K562 (cell line): ENCODE data around the gene CTU1. TPM values are rescaled to one million over a fixed set of nuclear protein-coding genes. Genes with fewer than 3 reads are reported as not detected.

Experiments
- ATAC-seq: fragments of 200-7000 bp; cut with Tn5 transposase; 3 replicates; pipeline ENCODE4 v1.9.1; 2020; ENCODE audit warnings: moderate library complexity
- BruUV-seq: library from RNA; stranded (reverse); fragments of 400-500 nt; replicated peaks from 2 replicates; lab custom pipeline; 2021; lab: Mats Ljungman, UMichigan
- CTCF ChIA-PET: fragments of 300-600 bp; formaldehyde crosslinking; extraction: SDS; loops from one replicate; lab custom pipeline; 2021; ENCODE audit warnings: low intra/inter-chr PET ratio; lab: Yijun Ruan, JAX
- POLR2A ChIA-PET: fragments of 300-600, 350-650 bp; sonication (Branson Sonifier 250); formaldehyde crosslinking; extraction: SDS; loops from one replicate; lab custom pipeline; 2021; ENCODE audit warnings: antibody characterized with exemption, inconsistent platforms; lab: Yijun Ruan, JAX
- DNase-seq, 4 experiments: peaks; one replicate each; pipeline versions ENCODE4 v3.0.0 to v3.0.0-alpha.2; 2011 to 2018; ENCODE audit warnings: low spot score in 3 of 4, mixed read lengths in 3 of 4; ENCODE audit errors: extremely low read depth in 1 of 4
- FAIRE-seq: peaks from 2 replicates; lab custom pipeline; 2011; peaks lifted over from hg19 to GRCh38; lab: Jason Lieb, UNC
- H2AFZ ChIP-seq: 2 replicates; pipeline ENCODE4 v1.6.0; 2011; ENCODE audit warnings: low read depth, low read length, control low read depth, inconsistent platforms
- H3K27ac ChIP-seq: fragments of 200-600 bp; 3 replicates; pipeline ENCODE4 v1.8.0; 2011; ENCODE audit warnings: low read depth, mild to moderate bottlenecking, control low read depth, inconsistent platforms, low read length, moderate library complexity, mixed read lengths; ENCODE audit errors: extremely low read depth
- H3K27me3 ChIP-seq, 2 experiments: fragments of 300-600 bp in 1 of 2; 2 replicates in 1 of 2; 3 replicates in 1 of 2; pipeline versions ENCODE4 v1.6.0 to v1.8.0; 2011; ENCODE audit warnings: inconsistent platforms in 2 of 2, low read length in 2 of 2, mild to moderate bottlenecking in 1 of 2, mixed read lengths in 1 of 2, moderate library complexity in 1 of 2; ENCODE audit not compliant: control insufficient read depth in 2 of 2, insufficient read depth in 2 of 2
- H3K36me3 ChIP-seq: fragments of 300-600 bp; 3 replicates; pipeline ENCODE4 v1.8.0; 2011; ENCODE audit warnings: mild to moderate bottlenecking, low read length, inconsistent platforms; ENCODE audit not compliant: control insufficient read depth, insufficient read depth
- H3K4me1 ChIP-seq, 2 experiments: fragments of 200-600 bp in 1 of 2; replicated peaks in 1 of 2; 2 replicates in 1 of 2; 3 replicates in 1 of 2; pipeline versions ENCODE4 v1.5.1 to v1.8.0; 2011; ENCODE audit warnings: inconsistent platforms in 2 of 2, low read length in 2 of 2, mild to moderate bottlenecking in 1 of 2, mixed read lengths in 1 of 2, moderate library complexity in 1 of 2; ENCODE audit not compliant: control insufficient read depth in 2 of 2, insufficient read depth in 2 of 2
- H3K4me2 ChIP-seq: 2 replicates; pipeline ENCODE4 v1.6.1; 2011; ENCODE audit warnings: low read length, control low read depth, inconsistent platforms, mixed read lengths; ENCODE audit not compliant: insufficient read depth
- H3K4me3 ChIP-seq: fragments of 200-600 bp; sonication (generic), shearing (Covaris generic); 2 replicates; pipeline ENCODE4 v1.5.1; 2016; ENCODE audit warnings: control low read depth, inconsistent platforms
- H3K79me2 ChIP-seq: fragments of 200-600 bp; 3 replicates; pipeline ENCODE4 v1.8.0; 2011; ENCODE audit warnings: low read length, inconsistent platforms; ENCODE audit not compliant: control insufficient read depth, insufficient read depth
- H3K9ac ChIP-seq, 2 experiments: 2 replicates each; pipeline versions ENCODE4 v1.6.0 to v1.6.1; 2011; ENCODE audit warnings: low read depth in 2 of 2, low read length in 2 of 2, control low read depth in 1 of 2, inconsistent platforms in 1 of 2, mild to moderate bottlenecking in 1 of 2, mixed read lengths in 1 of 2; ENCODE audit not compliant: insufficient read depth in 1 of 2
- H3K9me1 ChIP-seq: one replicate; pipeline ENCODE4 v1.6.0; 2011; ENCODE audit warnings: inconsistent platforms, mild to moderate bottlenecking, low read length, moderate library complexity; ENCODE audit not compliant: control insufficient read depth, insufficient read depth
- H3K9me3 ChIP-seq: replicated peaks from 2 replicates; pipeline ENCODE4 v1.5.1; 2011; ENCODE audit warnings: low read depth, low read length, inconsistent platforms; ENCODE audit not compliant: control insufficient read depth, insufficient read depth
- H4K20me1 ChIP-seq: replicated peaks from 2 replicates; pipeline ENCODE4 v1.6.1; 2011; ENCODE audit warnings: low read length, inconsistent platforms, mixed read lengths; ENCODE audit not compliant: control insufficient read depth, insufficient read depth
- ATF3 ChIP-seq, 2 experiments: fragments of 450-650 bp in 1 of 2; sonication (generic) in 1 of 2; formaldehyde crosslinking in 1 of 2; IDR thresholded peaks in 1 of 2; conservative IDR thresholded peaks in 1 of 2; 2 replicates each; pipeline versions ENCODE4 v1.6.1 to v1.8.1; 2016 to 2023; ENCODE audit warnings: mild to moderate bottlenecking in 2 of 2, moderate library complexity in 2 of 2, inconsistent platforms in 1 of 2, missing genetic modification reagents in 1 of 2
- BHLHE40 ChIP-seq: IDR thresholded peaks from 2 replicates; pipeline ENCODE4 v1.6.1; 2011; ENCODE audit warnings: low read length, improper control_type of control experiment
- FOSL1 ChIP-seq: fragments of 200-800 bp; sonication (Bioruptor generic); conservative IDR thresholded peaks from 2 replicates; pipeline ENCODE4 v1.6.1; 2016; ENCODE audit warnings: missing genetic modification characterization, missing compliant biosample characterization
- JUND ChIP-seq, 2 experiments: IDR thresholded peaks; 2 replicates in 1 of 2; 3 replicates in 1 of 2; pipeline ENCODE4 v1.6.1; 2011; ENCODE audit warnings: borderline replicate concordance in 2 of 2, low read depth in 2 of 2, low read length in 2 of 2, improper control_type of control experiment in 1 of 2, missing biosample characterization in 1 of 2, missing genetic modification characterization in 1 of 2, missing genetic modification reagents in 1 of 2
- NCOA1 ChIP-seq: fragments of 450-650 bp; IDR thresholded peaks from 2 replicates; pipeline ENCODE4 v1.6.1; 2016; ENCODE audit warnings: low read depth
- NR2C2 ChIP-seq, 2 experiments: fragments of 200-800 bp in 1 of 2; sonication (Bioruptor generic) in 1 of 2; sonication (generic) in 1 of 2; formaldehyde crosslinking in 1 of 2; IDR thresholded peaks; 2 replicates each; pipeline versions ENCODE4 v1.6.1 to v1.8.0; 2016 to 2022; ENCODE audit warnings: mild to moderate bottlenecking in 1 of 2, missing compliant biosample characterization in 1 of 2, missing genetic modification characterization in 1 of 2, missing genetic modification reagents in 1 of 2
- NRF1 ChIP-seq, 2 experiments: fragments of 450-650 bp; IDR thresholded peaks in 1 of 2; conservative IDR thresholded peaks in 1 of 2; 2 replicates each; pipeline ENCODE4 v1.6.1; 2014; ENCODE audit warnings: mild to moderate bottlenecking in 2 of 2
- SMARCA4 ChIP-seq: fragments of 450-650 bp; IDR thresholded peaks from 2 replicates; pipeline ENCODE4 v1.6.1; 2016
- TAF7 ChIP-seq: fragments of 450-650 bp; IDR thresholded peaks from 2 replicates; pipeline ENCODE4 v1.6.1; 2016; ENCODE audit warnings: missing genetic modification characterization, missing compliant biosample characterization
- TBL1XR1 ChIP-seq, 2 experiments: IDR thresholded peaks; 2 replicates each; pipeline ENCODE4 v1.6.1; 2012; ENCODE audit warnings: improper control_type of control experiment in 2 of 2, low read length in 2 of 2, mild to moderate bottlenecking in 1 of 2
- TEAD1 ChIP-seq, 2 experiments: fragments of 450-650 bp in 1 of 2; sonication (generic) in 1 of 2; formaldehyde crosslinking; IDR thresholded peaks; 2 replicates each; pipeline versions ENCODE4 v1.4.0 to v1.8.0; 2020 to 2022; ENCODE audit warnings: mild to moderate bottlenecking in 2 of 2, missing genetic modification reagents in 1 of 2
- TOE1 ChIP-seq, 2 experiments: fragments of 450-650 bp in 1 of 2; sonication (generic) in 1 of 2; formaldehyde crosslinking in 1 of 2; IDR thresholded peaks; 2 replicates each; pipeline versions ENCODE4 v1.7.1 to v1.8.0; 2016 to 2022; ENCODE audit warnings: borderline replicate concordance in 2 of 2, mild to moderate bottlenecking in 2 of 2, antibody characterized with exemption in 1 of 2, inconsistent platforms in 1 of 2, low read depth in 1 of 2, missing genetic modification reagents in 1 of 2, moderate library complexity in 1 of 2
- ZNF175 ChIP-seq: fragments of 200-800 bp; sonication (Bioruptor generic); IDR thresholded peaks from 2 replicates; pipeline ENCODE4 v1.6.1; 2016; ENCODE audit warnings: low read depth, mild to moderate bottlenecking, missing genetic modification characterization, missing compliant biosample characterization
- ZNF384 ChIP-seq: IDR thresholded peaks from 2 replicates; pipeline ENCODE4 v1.6.1; 2012; ENCODE audit warnings: low read depth, low read length, improper control_type of control experiment
- WGBS: fragments of 100-300 bp; shearing (Covaris generic); methylation state at CpG from one replicate; pipeline ENCODE4 v1.1.6; 2016; ENCODE audit warnings: low coverage, mixed read lengths; ENCODE audit not compliant: insufficient coverage; ENCODE audit errors: missing lambda C conversion rate; 5-methylcytosine and 5-hydroxymethylcytosine counted together
- in situ Hi-C: fragments of 300-500 bp; cut with MboI; formaldehyde crosslinking; loops from 4 replicates; pipeline ENCODE4 v1.15.0; 2018; ENCODE audit warnings: inconsistent platforms, mixed read lengths
- intact Hi-C: fragments of 100-400 bp; cut with micrococcal nuclease; formaldehyde crosslinking; loops from 2 replicates; pipeline ENCODE4 v1.14.2; 2022
- polyA plus RNA-seq, 8 experiments: library from polyadenylated mRNA; depleted of rRNA in 4 of 8; stranded (reverse) in 5 of 8; unstranded in 3 of 8; fragments of >200 nt; fragmentation: Nextera tagmentation in 2 of 8; fragmentation: Illumina TruSeq in 1 of 8; extraction: Ambion mirVana in 2 of 8; extraction: Trizol in 1 of 8; gene quantifications; 2 replicates each; pipeline versions ENCODE4 v1.2.1 to v1.2.3, GENCODE V29; 2011 to 2014; ENCODE audit warnings: inconsistent platforms in 1 of 8, missing spikeins in 1 of 8
- total RNA-seq, 7 experiments: library from RNA; depleted of rRNA in 6 of 7; stranded (reverse); fragments of >200 nt in 6 of 7; fragmentation: Illumina TruSeq in 2 of 7; extraction: Trizol in 2 of 7; gene quantifications; 2 replicates each; pipeline versions ENCODE4 v1.2.1 to v1.2.3, GENCODE V29; 2011 to 2021; ENCODE audit warnings: low replicate concordance in 1 of 7

CTU1 gene
- total and polyA plus RNA-seq, 9 of the 15 experiments (the other 6 are each of a cell fraction or from before 2014, with no cell fraction given), result 0.03 to 18.4 (median 2.3) TPM; not detected in 1

- Histone ChIP-seq H2AFZ (peak overlapping the region; percentile 67; the same call in 1 of the 2 replicates), H3K4me2 (peak overlapping the region; percentile 58), H4K20me1 (no peaks in the 10 kb centered on the region), H3K9me1 (no peaks in the 10 kb centered on the region), H3K4me1 (peaks cover 19 to 25% of the 10 kb centered on the region in 2 experiments), H3K79me2 (no peaks in the 10 kb centered on the region), H3K27me3 (peaks cover 5 to 37% of the 10 kb centered on the region in 2 experiments; a peak in 3 of 5 replicates), H3K9ac (peak overlapping the region in 1 of 2 experiments; percentile 69; a peak in 3 of 4 replicates), H3K9me3 (no peaks in the 10 kb centered on the region), H3K27ac (no peak overlapping the region; the same call in 2 of the 3 replicates), H3K4me3 (no peak overlapping the region), H3K36me3 (no peaks in the 10 kb centered on the region)
- WGBS, result 15% methylated on average over 21 of the region's 22 CpGs
- in situ Hi-C loops (no loop called here), intact Hi-C loops (no loop called here)
- DNase-seq (peak in 1 of 4 experiments; percentile 18), ATAC-seq (peak; percentile 61), FAIRE-seq (no peak)
- TF ChIP-seq TOE1 (IDR thresholded peaks at IDR 0.05; ENCODE audit: borderline replicate concordance), result peak; percentile 47; the same call in 1 of the 2 replicates
- no peak for TF ChIP-seq TOE1 (CRISPR knock-in tag; IDR thresholded peaks at IDR 0.05; ENCODE audit: borderline replicate concordance, low read depth)
- peak; percentile 53; the same call in 1 of the 2 replicates for TF ChIP-seq JUND (IDR thresholded peaks at IDR 0.05; ENCODE audit: borderline replicate concordance, low read depth, low read length)
- TF ChIP-seq JUND (tag; IDR thresholded peaks at IDR 0.05; ENCODE audit: borderline replicate concordance, low read depth, low read length), result no peak
- peak; percentile 89 for TF ChIP-seq FOSL1 (tag)
- peak; percentile 66 for TF ChIP-seq BHLHE40
- TF ChIP-seq NCOA1, result no peak
- 0 out of 2 replicates have a peak, but pooled peaks have one; percentile 20 for TF ChIP-seq SMARCA4
- TF ChIP-seq TEAD1 (CRISPR knock-in tag; IDR thresholded peaks at IDR 0.05), result no peak
- no peak for TF ChIP-seq TAF7 (tag)
- 0 out of 2 replicates have a peak, but pooled peaks have one; percentile 14 for TF ChIP-seq ZNF175 (CRISPR knock-in tag)
- 0 out of 4 replicates have a peak, but pooled peaks of 1 of the 2 experiments have one; percentile 14 for TF ChIP-seq NRF1 (conservative IDR thresholded peaks at IDR 0.05 in 1 of 2, IDR thresholded peaks at IDR 0.05 in 1 of 2)
- peak; percentile 53; the same call in 1 of the 2 replicates for TF ChIP-seq ATF3 (IDR thresholded peaks at IDR 0.05)
- TF ChIP-seq ATF3 (CRISPR knock-in tag; conservative IDR thresholded peaks at IDR 0.05), result no peak
- TF ChIP-seq TBL1XR1 (IDR thresholded peaks at IDR 0.05; ENCODE audit: low read length in 2 of 2), result no peak
- no peak for TF ChIP-seq NR2C2 (CRISPR knock-in tag; IDR thresholded peaks at IDR 0.05)
- peak; percentile 40; the same call in 1 of the 2 replicates for TF ChIP-seq NR2C2 (tag; IDR thresholded peaks at IDR 0.05)
- TF ChIP-seq ZNF384, result peak; percentile 90
- POLR2A ChIA-PET, result interaction anchor here (0.6 to 1.0 kb wide), 3 partner anchors 9 to 46 kb away, joined by 3 read pairs; no protein-coding TSS in a partner anchor
- no TSS peak for BruUV-seq
- CTCF ChIA-PET, result no interaction called here
These were observed 14.1 kb upstream of the CTU1 start for GRCh38 chr19:51122112-51122981.
